Fibroblast of lung (primary cell): Measurements from ENCODE around the gene KRT33A. TPM values are rescaled to one million over a fixed set of nuclear protein-coding genes. Genes with fewer than 3 reads are reported as not detected.
A peak's percentile ranks its signal among the peaks of the same experiment; 100 is the strongest.

ENCODE experiments used
- DNase-seq, 2 donors: peaks; one replicate each; pipeline versions ENCODE4 v3.0.0 to v3.0.0-alpha.2; 2010; ENCODE audit warnings: low read depth in 2 of 2
- H2AFZ ChIP-seq: 2 replicates; pipeline ENCODE4 v1.5.1; 2012; ENCODE audit warnings: low read length, control low read depth, inconsistent platforms
- H3K27ac ChIP-seq: 2 replicates; pipeline ENCODE4 v1.5.1; 2011; ENCODE audit warnings: low read length, control low read depth; ENCODE audit not compliant: insufficient read depth
- H3K27me3 ChIP-seq: 2 replicates; pipeline ENCODE4 v1.5.1; 2011; ENCODE audit warnings: mild to moderate bottlenecking, low read length; ENCODE audit not compliant: control insufficient read depth, insufficient read depth
- H3K36me3 ChIP-seq: 2 replicates; pipeline ENCODE4 v1.5.1; 2011; ENCODE audit warnings: low read length; ENCODE audit not compliant: control insufficient read depth, insufficient read depth
- H3K4me1 ChIP-seq: 2 replicates; pipeline ENCODE4 v1.5.1; 2011; ENCODE audit warnings: low read length; ENCODE audit not compliant: control insufficient read depth, insufficient read depth; ENCODE audit errors: extremely low read depth
- H3K4me2 ChIP-seq: 2 replicates; pipeline ENCODE4 v1.5.1; 2011; ENCODE audit warnings: low read length, control low read depth; ENCODE audit not compliant: insufficient read depth; ENCODE audit errors: extremely low read depth
- H3K4me3 ChIP-seq, 4 experiments: fragments of 200-600 bp in 1 of 4; sonication (generic) in 1 of 4; replicated peaks in 1 of 4; 2 replicates each; pipeline ENCODE4 v1.5.1; 2011 to 2016; ENCODE audit warnings: low read length in 4 of 4, low read depth in 3 of 4, mild to moderate bottlenecking in 3 of 4, control low read depth in 2 of 4, inconsistent platforms in 1 of 4, mixed read lengths in 1 of 4; ENCODE audit not compliant: insufficient read depth in 1 of 4; ENCODE audit errors: control extremely low read depth in 1 of 4
- H3K79me2 ChIP-seq: 2 replicates; pipeline ENCODE4 v1.5.1; 2012; ENCODE audit warnings: mild to moderate bottlenecking, low read length, inconsistent platforms; ENCODE audit not compliant: control insufficient read depth, insufficient read depth
- H3K9ac ChIP-seq: 2 replicates; pipeline ENCODE4 v1.5.1; 2011; ENCODE audit warnings: mild to moderate bottlenecking, low read length, control low read depth; ENCODE audit not compliant: insufficient read depth
- H3K9me3 ChIP-seq: 2 replicates; pipeline ENCODE4 v1.5.1; 2012; ENCODE audit warnings: low read depth, low read length; ENCODE audit not compliant: control insufficient read depth, insufficient read depth
- H4K20me1 ChIP-seq: 2 replicates; pipeline ENCODE4 v1.5.1; 2011; ENCODE audit warnings: low read length; ENCODE audit not compliant: control insufficient read depth, insufficient read depth; ENCODE audit errors: extremely low read depth
- CTCF ChIP-seq, 2 donors: IDR thresholded peaks in 1 of 2; conservative IDR thresholded peaks in 1 of 2; 1 replicate in 1 of 2; 2 replicates in 1 of 2; pipeline ENCODE4 v1.5.1; 2011 to 2012; ENCODE audit warnings: low read length in 2 of 2, control low read depth in 1 of 2, inconsistent platforms in 1 of 2, low read depth in 1 of 2, mild to moderate bottlenecking in 1 of 2
- EZH2 ChIP-seq: IDR thresholded peaks from 2 replicates; pipeline ENCODE4 v1.5.1; 2012; ENCODE audit warnings: low read length, control low read depth, mild to moderate bottlenecking; ENCODE audit errors: missing control alignments
- polyA plus RNA-seq, 2 donors: library from polyadenylated mRNA; depleted of rRNA in 1 of 2; stranded (reverse) in 1 of 2; unstranded in 1 of 2; fragments of >200 nt; gene quantifications; 2 replicates each; pipeline ENCODE4 v1.2.1, GENCODE V29; 2011 to 2012; ENCODE audit warnings: missing spikeins in 1 of 2
- total RNA-seq: library from RNA; depleted of rRNA; stranded (reverse); fragments of >200 nt; gene quantifications from 2 replicates; pipeline ENCODE4 v1.2.1, GENCODE V29; 2014

The KRT33A gene
- total and polyA plus RNA-seq, 2 donors (not counting 1 experiment from before 2014, with no cell fraction given): not detected

- peaks cover 2% of the 10 kb centered on the region for H3K4me1 ChIP-seq
- H3K9me3 ChIP-seq: no peaks in the 10 kb centered on the region
- no peak overlapping the region for H3K27ac ChIP-seq
- no peak overlapping the region for H2AFZ ChIP-seq
- peak in 1 of 2 donors; percentile 19 for DNase-seq
- peaks cover 4% of the 10 kb centered on the region for H3K27me3 ChIP-seq
- TF ChIP-seq EZH2: no peak
- no peak for TF ChIP-seq CTCF (conservative IDR thresholded peaks at IDR 0.05 in 1 of 2, IDR thresholded peaks at IDR 0.05 in 1 of 2; ENCODE audit: low read depth in 1 of 2, low read length in 2 of 2)
- no peaks in the 10 kb centered on the region for H3K79me2 ChIP-seq
- H3K4me3 ChIP-seq: no peak overlapping the region
- no peaks in the 10 kb centered on the region for H3K36me3 ChIP-seq
- H3K9ac ChIP-seq: no peak overlapping the region
- H3K4me2 ChIP-seq: no peak overlapping the region
- H4K20me1 ChIP-seq: no peaks in the 10 kb centered on the region
These were observed 26.9 kb upstream of the KRT33A start for GRCh38 chr17:41377546-41377945.

GRCh38 chr17:41369713-41370112 is 19.1 kb upstream of the KRT33A start, which contains the start of gene KRT33B:
Gene KRT33B, minus strand, starts transcription at chr17:41369813. Its CDS starts 63 bp downstream, at chr17:41369750.
- Histone ChIP-seq H3K9me3 (no peaks in the 10 kb centered on the region), H3K4me2 (no peak within 1 kb of the TSS), H3K27ac (no peak within 1 kb of the TSS), H2AFZ (no peak within 1 kb of the TSS), H3K4me1 (peaks cover 2% of the 10 kb centered on the region), H3K4me3 (no peak within 1 kb of the TSS), H4K20me1 (no peaks in the 10 kb centered on the region), H3K36me3 (no peaks in the 10 kb centered on the region), H3K9ac (no peak within 1 kb of the TSS), H3K27me3 (peaks cover 2% of the 10 kb centered on the region), H3K79me2 (no peaks in the 10 kb centered on the region)
- TF ChIP-seq EZH2 (no peak), CTCF (conservative IDR thresholded peaks at IDR 0.05 in 1 of 2, IDR thresholded peaks at IDR 0.05 in 1 of 2; ENCODE audit: low read depth in 1 of 2, low read length in 2 of 2) (no peak)
- no peak for DNase-seq

GRCh38 chr17:41369023-41369422 is 18.4 kb upstream of the KRT33A start:
- Histone ChIP-seq H4K20me1 (no peaks in the 10 kb centered on the region), H3K4me2 (no peak overlapping the region), H3K27ac (no peak overlapping the region), H3K4me3 (no peak overlapping the region), H3K36me3 (no peaks in the 10 kb centered on the region), H3K27me3 (no peaks in the 10 kb centered on the region), H2AFZ (no peak overlapping the region), H3K9me3 (no peaks in the 10 kb centered on the region), H3K4me1 (peaks cover 2% of the 10 kb centered on the region), H3K79me2 (no peaks in the 10 kb centered on the region), H3K9ac (no peak overlapping the region)
- DNase-seq: no peak
- TF ChIP-seq CTCF (conservative IDR thresholded peaks at IDR 0.05 in 1 of 2, IDR thresholded peaks at IDR 0.05 in 1 of 2; ENCODE audit: low read depth in 1 of 2, low read length in 2 of 2) (no peak), EZH2 (no peak)
